HUDEP-2 (cell line): ENCODE data around the gene GSTM3.

Experiments
- DNase-seq, 76 experiments: peaks; one replicate each; lab custom pipeline; 2025; ENCODE audit not compliant: unreplicated experiment in 76 of 76; lab: John Stamatoyannopoulos, UW

GSTM3 gene

DNA sequence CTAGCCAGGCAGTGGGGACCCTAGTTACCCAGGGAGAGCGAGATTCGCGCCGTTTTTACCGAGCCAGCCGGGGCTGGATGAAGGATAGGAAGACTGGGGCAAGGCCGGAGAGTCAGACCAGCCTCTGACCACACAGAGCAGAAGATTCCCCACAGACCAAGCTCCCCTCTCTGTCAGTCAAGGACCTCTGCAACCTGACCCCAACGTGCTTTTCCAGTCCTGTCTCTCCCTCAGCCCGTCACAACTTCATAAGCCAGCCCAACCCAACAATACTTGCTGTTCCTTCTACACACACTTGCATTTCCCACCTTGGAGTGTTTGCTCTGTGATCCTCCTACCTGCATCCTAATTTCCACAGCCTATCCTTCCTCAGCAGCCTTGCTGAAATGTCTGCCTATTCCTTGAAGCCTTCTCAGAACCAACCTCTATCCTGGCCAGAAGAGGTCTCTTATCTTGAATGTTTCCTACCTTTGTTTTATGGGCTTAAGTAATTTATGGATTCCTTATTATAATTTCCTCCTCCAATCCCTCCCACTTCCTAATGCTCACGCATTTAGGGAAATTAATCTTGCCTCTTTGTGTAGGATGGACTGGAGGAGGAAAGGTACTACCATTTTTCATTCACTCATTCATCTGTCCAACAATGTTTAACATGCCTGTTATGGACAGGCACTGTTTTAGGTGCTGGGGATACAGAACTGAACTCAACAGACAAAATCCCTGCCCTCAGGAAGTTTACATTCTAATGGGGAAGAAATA lies at the start of gene GSTM3:
Gene GSTM3, minus strand, starts transcription at position 424 of the 759 bp plus-strand sequence. CDS start 751 bp downstream, outside the sequence.
- no peak for DNase-seq

DNA sequence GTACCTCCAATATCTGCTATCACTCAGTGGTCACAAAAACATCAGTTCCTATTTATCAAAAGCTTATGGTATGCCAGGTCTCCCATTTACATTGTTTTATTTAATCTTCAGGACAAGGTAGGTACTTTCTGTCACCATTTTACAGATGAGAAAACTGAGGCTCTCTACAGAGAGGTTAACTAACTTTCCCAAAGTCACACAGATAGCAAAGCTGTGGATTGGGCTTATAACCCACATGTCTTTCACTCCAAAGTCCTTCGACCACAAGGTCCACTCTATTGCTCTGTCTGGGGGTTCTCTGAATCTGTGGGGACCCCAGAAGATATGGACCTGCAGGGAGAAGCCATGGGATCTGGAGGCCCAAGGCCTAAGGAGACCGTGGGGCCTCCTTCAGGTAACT lies 49.5 kb upstream of the GSTM3 start:
- DNase-seq = no peak

- DNase-seq = no peak
These were observed 48.8 kb upstream of the GSTM3 start for GRCh38 chr1:109789551-109790180.

GRCh38 chr1:109788695-109789521 lies 48.1 kb upstream of the GSTM3 start:
- peak in 9 of 76 experiments; percentile 5 to 38 (median 19) for DNase-seq

- DNase-seq = no peak
These were observed 47.2 kb upstream of the GSTM3 start for GRCh38 chr1:109787845-109788601.

DNA sequence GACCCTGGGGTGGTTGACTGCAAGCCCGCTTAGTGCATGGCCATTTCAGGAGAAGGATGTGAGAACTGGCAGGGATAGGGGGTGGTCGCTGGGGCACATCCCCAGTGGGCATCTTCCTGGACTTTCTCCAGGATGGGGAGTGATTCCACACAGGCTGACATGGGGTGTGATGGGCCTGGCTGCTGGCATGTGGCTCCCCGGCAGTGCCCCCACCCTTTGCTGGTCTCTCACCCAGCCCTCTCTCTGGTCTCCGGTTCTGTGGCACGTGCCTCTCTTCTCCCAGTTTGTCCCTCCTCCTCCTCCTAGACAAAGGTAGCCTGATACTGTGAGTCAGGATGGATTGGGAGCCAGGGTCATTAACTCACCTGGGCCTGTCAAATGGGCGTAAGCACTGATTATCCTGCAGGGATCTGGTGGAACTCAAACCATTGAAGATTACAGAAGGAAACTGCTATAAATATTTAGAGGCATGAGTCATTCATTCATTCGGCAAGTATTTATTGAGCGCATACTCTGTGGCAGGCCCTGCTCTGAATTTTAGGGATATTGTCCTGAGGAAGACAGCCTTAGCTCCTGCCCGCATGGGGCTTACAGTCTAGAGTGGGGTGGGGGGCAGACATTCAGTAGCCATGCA lies 46.5 kb upstream of the GSTM3 start:
- DNase-seq = no peak

DNA sequence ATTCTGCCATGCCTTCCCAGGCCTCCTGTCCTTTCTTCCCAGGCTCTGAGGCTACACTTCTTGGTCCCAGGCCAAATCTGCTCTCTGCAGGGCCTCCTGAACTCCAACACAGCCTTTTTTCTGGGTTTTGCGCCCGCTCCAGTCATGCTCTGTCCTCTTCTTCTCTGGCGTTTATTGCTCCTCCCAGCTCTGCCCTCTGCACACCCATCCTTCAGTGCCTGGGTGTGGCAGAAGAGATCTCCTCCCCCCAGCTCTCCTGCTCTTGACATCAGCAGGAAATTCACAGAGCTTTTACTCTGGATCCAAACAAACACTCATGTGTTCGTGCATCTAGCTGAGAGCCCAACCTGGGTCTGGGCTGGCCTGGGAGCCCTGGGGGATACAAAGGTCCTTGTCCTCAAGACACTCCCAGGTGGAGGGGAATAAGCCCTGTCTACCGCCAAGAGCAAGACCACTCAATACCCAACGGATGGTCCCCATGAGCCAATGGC lies 45.7 kb upstream of the GSTM3 start:
- DNase-seq = peak in 31 of 76 experiments; percentile 4 to 72 (median 40)

DNA sequence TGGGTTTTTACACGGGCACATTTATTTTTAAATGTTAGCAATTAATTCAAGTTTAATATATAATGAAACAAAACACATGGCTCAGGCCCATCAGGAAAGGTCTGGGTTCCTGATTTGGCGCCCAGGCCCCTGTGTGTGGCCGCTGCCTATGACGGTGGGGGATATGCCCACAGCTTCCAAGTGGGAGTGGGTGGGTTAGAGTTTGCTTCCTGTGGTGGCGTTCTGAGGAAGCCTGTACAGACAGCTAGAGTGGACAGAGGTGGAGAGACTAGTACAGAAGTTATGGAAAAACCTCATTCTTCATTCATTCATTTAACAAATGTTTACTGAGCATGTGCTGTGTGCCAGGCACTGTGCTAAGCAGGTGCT lies 45.3 kb upstream of the GSTM3 start:
- no peak for DNase-seq

- DNase-seq = no peak
These were observed 44.7 kb upstream of the GSTM3 start for GRCh38 chr1:109785446-109786111.

DNA sequence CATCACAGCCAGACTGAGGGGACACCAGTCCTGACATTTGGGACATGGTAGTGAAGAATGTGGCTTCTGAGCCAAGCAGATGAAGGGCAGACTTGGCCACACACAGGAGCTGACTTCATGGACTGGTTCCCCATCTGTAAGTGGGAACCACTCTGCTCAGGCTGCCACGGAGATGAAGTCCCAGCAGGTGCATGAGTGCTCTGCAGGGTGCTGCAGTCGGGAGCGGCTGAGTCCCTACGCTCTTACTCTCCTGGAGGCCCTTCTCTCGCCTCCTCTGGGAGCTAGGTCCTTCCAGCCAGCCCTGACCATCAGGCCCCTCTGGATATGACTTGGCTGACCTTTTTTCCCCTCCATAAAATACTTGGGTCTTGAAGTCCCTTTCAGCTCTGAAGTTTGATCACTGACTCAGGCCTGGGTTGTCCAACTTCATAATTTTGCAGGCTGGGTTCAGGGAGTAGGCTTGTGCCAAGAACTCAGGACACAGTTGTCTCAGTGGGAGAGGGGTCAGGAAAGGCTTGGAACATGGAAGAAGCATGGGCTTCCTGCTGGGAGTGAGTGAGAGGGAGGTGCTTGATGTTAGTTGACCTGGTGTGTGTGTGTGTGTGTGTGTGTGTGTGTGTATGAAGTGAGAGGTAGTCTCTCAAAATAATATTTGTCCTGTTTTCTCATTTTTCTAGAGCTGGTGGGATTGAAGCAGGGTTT lies 43.9 kb upstream of the GSTM3 start:
- DNase-seq = no peak

DNA sequence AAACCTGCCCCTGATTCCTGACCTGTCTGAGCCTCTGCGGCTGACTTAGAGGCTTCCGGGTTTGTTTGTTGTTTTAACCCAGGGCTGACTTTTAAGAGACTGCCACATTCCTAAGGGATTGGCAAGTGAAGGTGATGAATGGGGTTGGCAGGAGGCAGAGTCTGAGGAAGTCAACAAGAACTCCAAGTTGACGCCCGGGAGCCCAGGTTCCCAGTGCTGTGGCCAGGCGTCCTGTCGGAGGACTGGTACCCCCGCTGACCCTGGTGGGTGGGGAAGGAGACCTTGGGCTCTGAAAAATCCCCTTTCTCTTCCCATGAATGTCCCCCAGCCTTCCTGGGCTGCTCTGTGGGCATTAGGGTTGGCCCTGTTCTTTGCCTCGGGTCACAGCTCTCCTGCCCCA lies 42.6 kb upstream of the GSTM3 start:
- no peak for DNase-seq

DNA sequence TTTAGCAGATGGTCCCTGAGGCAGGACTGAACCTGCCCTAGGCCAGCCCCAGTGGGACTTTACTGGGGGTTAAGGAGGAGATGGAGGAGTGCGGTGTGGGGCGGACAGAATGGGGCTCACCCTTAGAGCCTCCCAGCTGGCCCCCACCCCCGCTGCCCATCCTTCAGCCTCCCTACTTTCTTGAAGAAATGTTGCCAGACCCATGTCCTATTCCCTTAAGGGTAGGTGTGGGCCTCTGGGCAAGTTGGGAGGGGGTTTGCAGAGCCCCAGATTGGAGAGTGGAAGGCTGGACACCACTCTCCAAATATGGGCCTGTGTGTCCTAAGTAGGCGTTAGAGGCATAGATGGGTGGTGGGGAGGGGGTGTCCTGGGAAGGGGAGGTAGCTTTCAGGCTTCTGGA lies 42.1 kb upstream of the GSTM3 start:
- DNase-seq = no peak

- no peak for DNase-seq
These were observed 41.7 kb upstream of the GSTM3 start for GRCh38 chr1:109782514-109782913.

DNA sequence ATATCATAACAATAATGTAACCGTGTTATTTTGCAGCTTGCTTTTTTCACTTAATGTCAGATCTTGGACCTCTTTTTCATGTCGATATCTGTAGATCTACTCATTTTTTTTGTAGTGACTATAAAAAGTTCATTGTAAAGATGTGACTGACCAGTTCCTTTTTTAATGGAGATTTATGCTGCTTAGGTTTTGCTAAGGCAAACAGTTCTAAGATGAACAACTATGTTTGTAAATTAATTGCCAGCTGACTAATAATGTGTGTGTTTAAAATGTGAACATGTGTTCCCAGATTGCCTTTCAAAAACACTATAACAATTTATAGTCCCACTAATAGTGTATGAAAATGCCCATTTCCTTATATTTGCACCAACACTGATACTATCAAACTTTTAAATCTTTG lies 41.0 kb upstream of the GSTM3 start:
- DNase-seq = no peak

DNA sequence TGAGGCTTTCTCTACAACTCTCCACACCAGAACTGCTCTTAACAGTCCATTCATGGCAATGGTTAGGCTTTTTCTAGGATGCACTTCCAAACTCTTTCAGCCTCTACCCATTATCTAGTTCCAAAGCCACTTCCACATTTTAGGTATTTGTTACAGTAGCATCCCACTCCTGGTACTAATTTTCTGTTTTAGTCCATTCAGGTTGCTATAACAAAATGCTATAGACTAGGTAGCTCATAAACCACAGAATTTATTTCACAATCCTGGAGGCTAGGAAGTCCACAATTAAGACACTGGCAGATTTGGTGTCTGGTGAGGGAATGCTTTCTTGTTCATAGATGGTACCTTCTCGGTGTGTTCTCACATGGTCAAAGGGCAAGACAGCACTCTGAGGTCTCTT lies 40.1 kb upstream of the GSTM3 start:
- DNase-seq = no peak

GRCh38 chr1:109777980-109778625 lies 37.3 kb upstream of the GSTM3 start:
- no peak for DNase-seq

DNA sequence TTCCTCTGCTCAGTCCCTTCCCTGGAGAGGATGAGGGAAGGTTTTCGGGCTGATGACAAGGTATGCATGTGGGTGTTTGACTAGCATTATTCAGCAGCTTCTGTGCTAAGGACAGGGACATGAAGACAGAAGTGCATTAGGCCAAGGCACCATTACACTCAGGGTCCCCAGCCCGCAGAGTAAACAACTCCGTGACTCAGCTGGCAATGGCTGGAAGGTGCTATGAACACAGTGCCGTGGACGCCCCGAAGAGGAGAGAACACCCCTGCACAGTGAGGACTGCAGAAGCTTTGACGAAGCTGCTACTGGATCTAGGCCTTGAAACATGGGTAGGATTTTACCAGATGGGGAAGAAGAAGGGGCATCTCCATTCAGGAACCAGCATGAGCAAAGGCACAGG lies 36.6 kb upstream of the GSTM3 start:
- DNase-seq = no peak

- DNase-seq = peak in 61 of 76 experiments; percentile 11 to 83 (median 50)
These were observed 36.1 kb upstream of the GSTM3 start for GRCh38 chr1:109776911-109777310.
